T-helper 9 cell (primary cell): ENCODE measurements around the gene SLC43A2.

ENCODE experiments used
- DNase-seq: peaks from one replicate; pipeline ENCODE4 v3.0.0-alpha.2; 2020

Gene SLC43A2

DNA sequence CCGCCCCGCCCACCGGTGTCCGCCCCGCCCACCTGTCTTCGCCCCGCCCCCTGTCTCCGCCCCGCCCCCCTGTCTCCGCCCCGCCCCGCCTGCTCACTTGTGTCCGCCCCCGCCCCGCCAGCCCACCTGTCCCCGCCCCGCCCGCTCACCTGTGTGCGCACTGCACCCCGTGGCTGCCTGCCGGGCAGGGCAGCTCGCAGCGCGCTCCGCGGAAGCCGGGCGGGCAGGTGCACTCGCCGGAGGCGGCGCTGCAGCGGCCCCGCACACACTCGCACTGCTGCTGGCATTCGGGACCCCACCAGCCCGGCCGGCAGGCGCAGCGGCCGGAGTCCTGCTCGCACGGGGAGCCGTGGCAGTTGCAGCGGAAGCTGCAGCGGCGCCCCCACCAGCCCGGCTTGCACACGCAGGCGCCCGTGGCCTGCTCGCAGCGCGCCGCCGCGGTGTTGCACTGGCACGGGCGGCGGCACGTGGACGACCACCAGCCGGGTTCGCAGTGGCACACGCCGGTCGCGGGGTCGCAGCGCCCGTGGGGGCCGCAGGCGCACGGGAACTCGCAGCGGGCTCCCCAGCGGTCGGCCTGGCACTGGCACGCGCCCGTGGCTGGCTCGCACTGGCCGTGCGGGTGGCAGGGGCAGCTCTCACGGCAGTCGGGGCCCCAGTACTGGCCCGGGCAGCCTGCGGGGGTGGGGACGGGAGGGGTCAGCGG lies 14.8 kb upstream of the SLC43A2 start:
- peak; percentile 77 for DNase-seq

DNA sequence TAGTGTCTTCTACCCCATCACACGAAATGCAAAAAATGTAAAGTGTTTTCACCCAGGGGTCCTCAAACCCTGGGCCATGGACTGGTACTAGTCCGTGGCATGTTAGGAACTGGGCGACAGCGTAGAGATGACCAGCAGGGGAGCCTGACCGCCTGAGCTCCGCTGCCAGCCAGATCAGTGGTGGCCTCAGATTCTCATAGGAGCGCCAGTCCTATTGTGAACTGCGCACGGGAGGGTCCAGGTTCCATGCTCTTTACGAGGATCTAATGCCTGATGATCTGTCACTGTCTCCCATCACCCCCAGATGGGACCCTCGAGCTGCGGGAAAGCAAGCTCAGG lies 12.4 kb upstream of the SLC43A2 start:
- DNase-seq: no peak

- DNase-seq: no peak
These were observed 11.9 kb upstream of the SLC43A2 start for GRCh38 chr17:1640329-1641064.

- DNase-seq: no peak
These were observed 11.0 kb upstream of the SLC43A2 start for GRCh38 chr17:1639549-1640180.

- no peak for DNase-seq
These were observed 10.1 kb upstream of the SLC43A2 start for GRCh38 chr17:1638624-1639300.

DNA sequence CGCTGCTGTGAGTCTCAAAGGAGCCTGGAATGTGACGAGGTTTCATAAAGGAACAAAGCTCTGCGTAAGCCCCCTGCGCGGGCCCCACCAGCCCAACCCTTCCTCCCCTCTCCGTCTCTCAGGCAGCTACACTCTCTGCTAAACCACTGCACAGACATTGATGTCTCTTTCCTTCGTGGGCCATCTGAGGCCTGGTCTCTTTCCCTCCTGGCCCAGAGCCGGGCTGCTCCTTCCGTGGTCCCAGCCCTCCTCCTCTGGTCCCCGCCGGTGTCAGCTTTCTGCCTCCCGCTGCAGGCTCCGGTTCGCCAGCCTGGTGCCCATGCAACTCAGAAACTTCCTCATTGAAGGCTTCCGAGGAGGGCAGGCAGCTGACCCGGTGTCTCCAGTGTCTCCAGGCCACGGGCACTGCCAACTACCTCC lies 9.5 kb upstream of the SLC43A2 start:
- DNase-seq: no peak

DNA sequence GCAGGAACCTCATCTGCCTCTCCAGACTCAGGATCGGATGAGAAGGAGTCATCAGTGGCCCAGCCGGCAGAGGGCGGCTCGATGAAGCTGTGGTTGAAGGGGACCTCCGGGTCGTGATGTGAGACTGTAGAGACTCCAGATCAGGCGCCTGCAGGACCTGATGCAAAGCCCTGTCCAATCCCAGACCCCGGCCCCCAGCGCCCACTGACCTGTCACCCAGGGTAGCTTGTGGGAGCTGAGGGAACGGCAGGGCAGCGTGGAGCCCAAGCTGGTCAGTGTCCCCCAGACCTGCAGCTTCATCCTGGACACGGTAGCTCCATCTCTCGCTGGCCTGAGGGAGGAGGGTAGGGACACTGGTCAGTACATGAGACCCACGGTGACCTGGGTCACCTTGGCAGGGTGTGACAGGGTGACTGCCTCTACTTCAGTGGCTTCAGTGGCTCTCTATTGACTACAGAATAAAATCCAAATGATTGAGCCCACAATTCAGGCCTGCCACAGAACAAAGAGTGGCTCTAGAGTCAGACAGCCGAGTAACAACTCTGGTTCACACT lies 8.2 kb upstream of the SLC43A2 start:
- DNase-seq: no peak

DNA sequence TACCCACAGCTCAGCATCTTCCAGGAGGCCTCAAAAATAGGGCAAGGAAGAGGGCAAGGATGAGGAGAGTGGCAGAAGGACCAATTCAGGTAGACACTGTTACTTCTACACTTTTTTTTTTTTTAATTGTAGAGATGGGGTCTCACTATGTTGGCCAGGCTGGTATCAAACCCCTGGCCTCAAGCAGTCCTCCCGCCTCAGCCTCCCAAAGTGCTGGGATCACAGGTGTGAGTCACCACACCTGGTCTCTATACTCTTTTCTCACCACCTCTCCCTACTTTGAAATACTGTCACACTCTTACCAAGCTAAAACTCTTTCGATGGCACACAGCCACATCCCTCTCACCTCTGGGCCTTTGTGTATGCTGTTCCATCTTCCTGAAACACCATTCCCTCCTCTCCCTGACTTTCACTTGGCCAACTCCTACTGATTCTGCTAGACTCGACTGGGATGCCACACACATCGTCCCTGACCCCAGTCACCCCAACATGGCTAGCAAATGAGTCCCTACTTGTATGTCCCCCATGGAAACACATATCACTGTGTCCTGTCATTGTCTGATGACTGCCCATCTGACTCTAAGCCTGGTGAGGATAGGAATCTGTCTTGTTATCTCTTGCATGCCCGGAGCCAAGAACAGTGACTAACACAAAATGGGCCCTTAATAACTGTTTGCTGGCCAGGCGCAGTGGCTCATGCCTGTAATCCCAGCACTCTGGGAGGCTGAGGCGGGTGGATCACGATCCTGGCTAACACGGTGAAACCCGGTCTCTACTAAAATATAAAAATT lies 7.2 kb upstream of the SLC43A2 start:
- DNase-seq: no peak

DNA sequence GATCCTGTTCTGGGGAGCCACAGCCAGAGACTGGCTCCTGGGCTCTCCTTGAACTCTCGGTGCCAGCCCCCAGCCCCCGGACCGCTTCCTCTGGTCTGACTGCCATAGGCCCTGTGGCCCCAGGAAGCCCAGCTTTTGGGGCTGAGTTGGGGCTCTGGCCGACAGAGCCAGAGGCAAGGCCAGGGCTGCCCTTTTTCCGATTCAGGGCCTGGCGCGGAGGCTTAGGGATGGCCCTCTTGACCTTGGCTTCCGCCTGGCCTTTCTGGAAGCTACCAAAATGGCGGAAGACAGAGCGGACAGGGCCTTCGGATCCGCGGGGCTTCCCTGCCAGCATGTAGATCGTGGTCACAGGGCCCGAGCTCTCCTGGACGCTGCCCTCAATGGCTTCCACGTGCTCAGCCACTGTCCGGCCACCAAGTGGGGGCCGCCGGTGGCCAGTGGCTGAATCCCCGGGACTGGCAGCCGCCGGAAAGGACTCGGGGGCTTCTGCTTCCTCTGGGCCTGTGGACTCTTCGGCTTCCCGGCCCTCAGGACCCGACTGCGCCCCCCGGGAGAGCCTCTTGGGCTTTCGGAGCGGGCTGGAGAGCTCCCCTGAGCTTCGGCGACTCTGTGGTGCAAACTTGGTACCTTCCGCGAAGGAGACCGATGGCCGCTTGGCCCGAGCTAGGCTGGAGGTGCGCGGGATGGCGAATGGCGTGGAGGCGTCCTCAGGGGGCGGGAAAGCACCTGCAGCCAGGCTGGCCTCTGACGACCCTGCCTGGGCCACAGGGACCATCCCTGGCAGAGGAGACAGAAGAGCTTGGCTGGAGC lies 6.4 kb upstream of the SLC43A2 start:
- no peak for DNase-seq

- no peak for DNase-seq
These were observed 2.0 kb upstream of the SLC43A2 start for GRCh38 chr17:1630662-1631061.

- peak; percentile 62 for DNase-seq
These were observed 1.1 kb upstream of the SLC43A2 start for GRCh38 chr17:1629504-1630310.

GRCh38 chr17:1628856-1629503 lies 346 bp upstream of the SLC43A2 start:
- peak; percentile 82 for DNase-seq

GRCh38 chr17:1627182-1627981 lies 1.3 kb downstream of the SLC43A2 start:
- DNase-seq: no peak

DNA sequence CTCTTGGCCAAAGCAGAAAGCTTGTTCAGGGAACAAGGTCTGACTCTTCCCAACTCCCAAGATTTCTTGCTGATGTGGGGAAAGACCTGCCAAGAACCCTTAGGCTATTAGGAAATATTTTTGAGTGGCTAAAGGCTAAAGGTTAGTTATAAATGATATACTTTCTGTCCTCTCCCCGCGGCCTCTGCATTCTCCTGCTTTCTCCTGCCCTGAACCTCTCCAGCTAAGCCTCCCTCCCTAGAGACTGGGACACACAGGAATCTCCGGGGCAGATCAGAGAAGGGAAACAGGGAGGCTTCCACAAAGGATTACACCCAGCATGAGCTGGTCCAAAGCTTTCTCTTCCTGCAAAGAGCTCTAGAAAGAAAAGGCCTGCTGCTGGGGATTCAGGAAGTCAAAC lies 2.3 kb downstream of the SLC43A2 start:
- DNase-seq: no peak

GRCh38 chr17:1625581-1625980 lies 3.1 kb downstream of the SLC43A2 start:
- DNase-seq: no peak

- no peak for DNase-seq
These were observed 3.6 kb downstream of the SLC43A2 start for GRCh38 chr17:1625053-1625452.

- DNase-seq: no peak
These were observed 4.0 kb downstream of the SLC43A2 start for GRCh38 chr17:1624650-1625049.

- no peak for DNase-seq
These were observed 5.5 kb downstream of the SLC43A2 start for GRCh38 chr17:1623057-1623630.
